HG03060 (cell line): Measurements from ENCODE around the gene SLC41A2.
"Not testable (repeated sequence)": the region's sequence is repeated elsewhere in the genome, so short reads cannot be mapped to it uniquely, and the experiment has no call there.

ENCODE experiments used
- ATAC-seq: cut with Tn5 transposase; IDR thresholded peaks from one replicate; pipeline ENCODE4 v1.9.1; 2021; ENCODE audit warnings: low read depth, moderate number of reproducible peaks; ENCODE audit not compliant: unreplicated experiment

SLC41A2 gene

DNA sequence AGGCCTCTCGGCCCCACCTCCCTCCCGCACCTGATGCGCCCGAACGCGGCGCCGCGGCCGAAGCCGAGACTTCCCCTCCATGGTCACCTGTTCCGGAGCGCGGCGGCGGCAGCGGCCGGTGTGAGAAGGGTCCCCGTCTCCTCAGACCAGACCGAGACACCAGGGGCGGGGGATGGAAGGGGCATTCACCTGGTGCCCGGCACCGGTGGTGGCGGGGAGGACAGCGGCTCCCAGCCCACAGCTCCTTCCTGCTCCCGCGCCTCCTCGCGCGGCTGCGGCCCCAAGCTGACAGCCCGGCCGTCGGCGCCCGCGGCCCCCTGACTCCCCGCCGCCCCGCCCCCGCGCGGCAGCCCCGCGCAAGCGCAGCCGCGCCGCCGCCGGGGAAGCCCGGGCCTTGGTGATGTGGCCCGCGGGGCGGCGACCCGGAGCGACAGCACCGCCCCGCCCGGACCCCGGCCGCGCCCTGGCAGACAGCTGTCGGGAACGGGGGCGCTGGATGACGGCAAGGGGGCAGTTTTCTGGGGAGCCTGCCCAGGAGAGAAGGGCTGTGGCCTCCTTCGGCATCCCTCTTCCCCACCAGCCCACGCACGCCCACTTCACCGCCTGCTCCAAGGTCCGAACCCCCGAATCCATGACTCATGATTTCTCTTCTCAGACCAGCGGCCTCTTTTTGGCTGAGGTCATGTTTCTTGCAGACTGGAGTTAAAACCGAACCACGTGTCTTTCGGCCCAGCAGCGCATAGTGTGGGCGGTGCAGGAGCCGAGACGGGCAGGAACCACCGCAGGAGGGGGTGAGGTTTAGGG is at the start of gene SLC41A2:
Gene SLC41A2, minus strand, starts transcription at position 290 of the 804 bp plus-strand sequence. CDS start 29,763 bp downstream, outside the sequence.
- no peak for ATAC-seq

- no peak for ATAC-seq
Observed at GRCh38 chr12:105001476-105001875, 43.4 kb upstream of the SLC41A2 start.

GRCh38 chr12:104999347-104999685 is 41.2 kb upstream of the SLC41A2 start:
- ATAC-seq, result no peak

DNA sequence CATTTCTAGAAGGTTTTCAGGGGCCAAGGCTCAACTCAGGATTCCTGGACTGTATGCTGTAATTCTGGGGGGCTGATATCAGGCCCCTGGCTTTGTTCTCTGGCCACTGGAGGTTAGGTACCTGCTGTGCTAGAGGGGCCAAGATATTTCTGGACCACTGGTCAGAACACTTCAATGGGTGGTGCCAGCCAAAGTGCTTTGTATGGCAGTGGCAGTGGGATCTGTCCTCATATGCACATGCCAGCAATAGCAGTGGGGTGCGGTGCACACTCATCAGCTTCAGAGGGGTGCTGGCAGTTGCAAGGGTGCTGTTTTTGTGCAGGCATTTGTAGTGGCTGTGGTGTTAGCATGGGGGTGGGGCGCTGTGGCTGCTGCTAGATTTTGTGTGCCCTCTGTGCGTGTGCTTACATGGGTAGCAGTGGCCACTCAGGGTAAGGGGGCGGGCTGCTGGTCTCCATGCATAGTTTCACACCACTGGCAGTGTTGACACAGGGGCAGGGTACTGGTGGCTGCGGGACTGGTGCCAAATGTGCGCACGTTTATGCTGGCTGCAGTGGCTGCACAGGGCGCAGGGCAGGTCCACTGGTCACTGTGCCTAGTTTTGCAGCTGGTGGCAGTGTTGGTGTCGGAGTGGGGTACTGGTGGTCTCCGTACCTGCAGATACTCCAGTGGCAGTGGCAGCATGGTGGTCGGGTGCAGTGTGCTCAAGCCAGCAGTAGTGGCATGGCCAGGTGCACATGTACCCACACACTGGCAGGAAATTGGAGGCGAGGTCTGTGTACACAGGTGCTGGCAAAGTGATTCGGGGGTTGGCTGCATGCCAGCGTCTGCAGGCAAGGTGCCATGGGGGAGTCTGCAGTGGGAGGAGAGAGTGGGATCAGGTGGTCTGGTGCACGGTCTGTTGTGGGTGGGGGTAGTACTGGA is 40.6 kb upstream of the SLC41A2 start:
- ATAC-seq, result no peak

GRCh38 chr12:104997541-104997940 is 39.5 kb upstream of the SLC41A2 start:
- no peak for ATAC-seq

GRCh38 chr12:104994336-104994735 is 36.2 kb upstream of the SLC41A2 start:
- ATAC-seq, result no peak

- ATAC-seq, result no peak
Observed at GRCh38 chr12:104991565-104992128, 33.6 kb upstream of the SLC41A2 start.

GRCh38 chr12:104990950-104991349 is 32.9 kb upstream of the SLC41A2 start:
- no peak for ATAC-seq

DNA sequence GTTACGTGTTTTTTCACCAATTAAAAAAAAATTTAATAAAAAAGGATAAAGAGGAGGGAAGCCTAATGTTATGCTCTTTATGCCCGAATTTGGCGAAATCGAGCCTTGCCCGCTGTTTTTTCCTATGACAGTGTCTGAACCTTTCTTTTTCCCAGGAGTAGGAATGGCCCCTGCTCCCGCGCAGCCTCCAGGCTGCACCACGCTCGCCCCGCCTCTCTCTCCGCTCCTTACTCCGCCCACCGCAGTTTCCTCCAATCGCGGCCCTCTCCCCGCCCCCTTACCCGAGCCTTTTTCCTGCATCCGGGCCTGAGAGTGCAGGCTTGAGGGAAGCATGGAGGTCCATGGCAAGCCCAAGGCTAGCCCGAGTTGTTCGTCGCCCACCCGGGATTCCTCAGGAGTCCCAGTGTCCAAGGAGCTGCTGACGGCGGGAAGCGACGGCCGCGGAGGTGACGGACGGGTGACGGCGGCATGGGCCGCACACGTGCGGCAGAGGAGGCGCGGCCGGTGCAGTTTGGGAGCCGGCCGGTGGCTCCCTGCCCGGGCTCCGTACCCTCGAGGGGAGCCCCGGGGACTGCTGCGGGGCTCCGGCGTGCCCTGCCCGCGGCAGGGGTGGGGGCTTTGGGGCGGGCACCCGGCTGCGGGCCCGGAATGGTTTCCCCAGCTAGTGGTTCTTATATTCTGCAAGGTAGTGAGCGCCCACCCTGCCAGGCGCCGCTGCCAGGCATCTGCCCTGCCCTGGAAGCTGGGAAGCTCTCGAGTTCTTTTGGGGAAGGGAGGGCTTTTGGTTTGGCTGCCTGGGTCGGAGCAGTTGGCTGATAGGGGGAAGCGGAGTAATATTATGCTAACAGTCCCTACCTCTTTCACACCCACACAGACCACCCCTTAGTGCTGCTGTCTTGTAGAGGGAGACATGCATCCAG is 28.2 kb upstream of the SLC41A2 start, which contains the start of gene NOPCHAP1:
Gene NOPCHAP1, plus strand, starts transcription at position 295 of the 920 bp plus-strand sequence. Its CDS starts 37 bp downstream, at position 332.
- ATAC-seq, result peak; percentile 74

DNA sequence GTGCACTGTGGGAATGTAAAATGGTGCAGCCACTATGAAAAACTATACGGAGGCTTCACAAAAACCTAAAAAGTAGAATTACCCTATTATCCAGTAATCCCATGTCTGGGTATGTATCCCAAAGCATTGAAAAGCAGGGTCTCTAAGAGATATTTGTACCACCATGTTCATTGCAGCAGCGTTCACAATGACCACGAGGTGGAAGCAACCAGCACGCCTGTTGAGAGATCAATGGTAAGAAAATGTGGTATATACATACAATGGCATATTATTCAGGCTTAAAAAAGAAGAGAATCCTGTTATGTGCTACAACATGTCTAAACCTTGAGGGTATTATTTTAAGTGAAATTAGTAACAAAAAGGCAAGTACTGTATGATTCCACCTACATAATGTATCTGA is 27.1 kb upstream of the SLC41A2 start:
- ATAC-seq, result no peak

DNA sequence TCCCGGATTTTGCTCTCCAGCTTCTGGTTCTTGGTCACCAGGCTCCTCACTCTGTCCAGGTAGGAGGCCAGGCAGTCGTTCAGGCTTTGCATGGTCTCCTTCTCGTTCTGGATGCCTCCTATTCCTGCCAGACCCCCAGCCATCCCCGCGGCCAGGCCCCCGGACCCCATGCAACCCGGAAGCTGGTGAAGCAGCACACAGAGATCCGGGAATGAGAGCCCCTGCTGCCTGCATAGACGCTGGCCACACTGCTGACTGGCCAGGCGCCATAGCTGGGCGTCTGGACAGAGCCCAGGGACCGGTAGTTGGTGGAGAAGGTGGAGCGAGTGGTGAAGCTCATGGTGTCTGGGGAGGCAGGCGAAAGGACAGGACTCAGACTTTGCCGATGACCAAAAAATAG is 19.6 kb upstream of the SLC41A2 start:
- ATAC-seq, result not testable (repeated sequence)

DNA sequence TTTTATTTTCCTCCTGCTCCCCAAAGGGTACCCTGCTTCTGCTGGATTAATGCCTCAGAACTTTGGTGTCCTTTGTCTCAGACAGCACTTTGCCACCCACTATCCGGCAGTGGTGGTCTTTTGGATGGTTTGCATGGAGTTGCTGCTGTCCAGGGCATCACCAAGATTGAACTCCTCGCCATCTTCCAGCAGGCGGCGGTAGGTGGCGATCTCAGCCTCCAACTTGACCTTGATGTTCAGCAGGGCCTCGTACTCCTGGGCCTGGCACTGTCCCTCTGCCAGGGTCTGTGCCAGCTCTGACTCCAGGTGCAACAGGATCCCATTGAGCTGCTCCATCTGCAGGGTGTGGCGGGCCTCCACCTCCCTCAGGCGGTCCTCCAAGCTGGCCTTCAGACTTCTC is 18.6 kb upstream of the SLC41A2 start:
- ATAC-seq, result no peak

GRCh38 chr12:104975587-104976343 is 17.7 kb upstream of the SLC41A2 start:
- ATAC-seq, result no peak

GRCh38 chr12:104974626-104975290 is 16.7 kb upstream of the SLC41A2 start:
- peak; percentile 98 for ATAC-seq

GRCh38 chr12:104973250-104973649 is 15.2 kb upstream of the SLC41A2 start:
- no peak for ATAC-seq

GRCh38 chr12:104971306-104971705 is 13.2 kb upstream of the SLC41A2 start:
- ATAC-seq, result no peak

DNA sequence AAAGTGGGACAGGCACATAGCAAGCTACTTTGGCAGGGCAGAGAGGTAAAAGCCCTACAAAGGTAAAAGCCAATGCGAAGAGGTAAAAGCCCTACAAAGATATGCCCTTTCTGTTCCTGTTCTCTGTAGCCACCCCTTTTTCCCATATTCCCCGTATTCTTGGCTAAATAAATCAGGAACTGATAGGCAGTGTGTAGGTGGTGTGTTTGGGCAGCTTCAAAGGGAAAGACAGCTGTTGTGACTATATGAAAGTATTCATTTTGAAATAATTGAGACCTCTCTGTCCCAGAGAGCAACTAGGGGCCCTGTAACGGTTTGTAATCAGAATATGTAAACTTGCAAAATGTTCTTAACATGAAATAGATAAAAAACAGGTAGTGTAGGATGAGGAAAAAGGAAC is 11.3 kb upstream of the SLC41A2 start:
- no peak for ATAC-seq

GRCh38 chr12:104966677-104967076 is 8.6 kb upstream of the SLC41A2 start:
- peak; percentile 45 for ATAC-seq

DNA sequence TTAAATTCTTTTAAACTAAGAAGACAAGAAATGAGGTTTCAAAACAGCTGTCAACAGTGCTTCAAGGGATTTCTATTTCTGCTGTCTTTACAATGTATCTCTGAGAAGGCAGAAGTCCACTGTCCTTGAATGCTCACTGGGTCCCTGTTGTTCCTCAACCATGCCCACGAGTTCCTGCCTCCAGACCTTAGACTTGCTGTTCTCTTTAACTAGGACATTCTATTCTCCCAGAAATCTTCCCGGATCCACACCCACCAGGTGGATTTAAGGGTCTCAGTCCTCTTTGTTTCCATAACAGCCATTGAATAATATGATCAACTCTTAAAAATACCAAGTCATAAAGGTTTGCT is 6.7 kb upstream of the SLC41A2 start:
- no peak for ATAC-seq
